ENCODE results near the gene CSTF1.

GRCh38 chr20:56409521-56409920 is 17.1 kb downstream of the CSTF1 start:
- no peak for TF ChIP-seq CTCF (conservative IDR thresholded peaks at IDR 0.05; ENCODE audit: low read length)
- TF ChIP-seq EZH2phosphoT487 (IDR thresholded peaks at IDR 0.05; ENCODE audit: borderline replicate concordance): no peak
